K562 (cell line): Measurements from ENCODE around the gene AAMP. TPM values are rescaled to one million over a fixed set of nuclear protein-coding genes. Genes with fewer than 3 reads are reported as not detected.
A peak's percentile ranks its signal among the peaks of the same experiment; 100 is the strongest.

Experiments used
- ATAC-seq: fragments of 200-7000 bp; cut with Tn5 transposase; 3 replicates; pipeline ENCODE4 v1.9.1; 2020; ENCODE audit warnings: moderate library complexity
- BruUV-seq: library from RNA; stranded (reverse); fragments of 400-500 nt; replicated peaks from 2 replicates; lab custom pipeline; 2021; lab: Mats Ljungman, UMichigan
- CTCF ChIA-PET: fragments of 300-600 bp; formaldehyde crosslinking; extraction: SDS; loops from one replicate; lab custom pipeline; 2021; ENCODE audit warnings: low intra/inter-chr PET ratio; lab: Yijun Ruan, JAX
- POLR2A ChIA-PET: fragments of 300-600, 350-650 bp; sonication (Branson Sonifier 250); formaldehyde crosslinking; extraction: SDS; loops from one replicate; lab custom pipeline; 2021; ENCODE audit warnings: antibody characterized with exemption, inconsistent platforms; lab: Yijun Ruan, JAX
- DNase-seq, 4 experiments: peaks; one replicate each; pipeline versions ENCODE4 v3.0.0 to v3.0.0-alpha.2; 2011 to 2018; ENCODE audit warnings: low spot score in 3 of 4, mixed read lengths in 3 of 4; ENCODE audit errors: extremely low read depth in 1 of 4
- FAIRE-seq: peaks from 2 replicates; lab custom pipeline; 2011; peaks lifted over from hg19 to GRCh38; lab: Jason Lieb, UNC
- H2AFZ ChIP-seq: 2 replicates; pipeline ENCODE4 v1.6.0; 2011; ENCODE audit warnings: low read depth, low read length, control low read depth, inconsistent platforms
- H3K27ac ChIP-seq: fragments of 200-600 bp; 3 replicates; pipeline ENCODE4 v1.8.0; 2011; ENCODE audit warnings: low read depth, mild to moderate bottlenecking, control low read depth, inconsistent platforms, low read length, moderate library complexity, mixed read lengths; ENCODE audit errors: extremely low read depth
- H3K27me3 ChIP-seq, 2 experiments: fragments of 300-600 bp in 1 of 2; 2 replicates in 1 of 2; 3 replicates in 1 of 2; pipeline versions ENCODE4 v1.6.0 to v1.8.0; 2011; ENCODE audit warnings: inconsistent platforms in 2 of 2, low read length in 2 of 2, mild to moderate bottlenecking in 1 of 2, mixed read lengths in 1 of 2, moderate library complexity in 1 of 2; ENCODE audit not compliant: control insufficient read depth in 2 of 2, insufficient read depth in 2 of 2
- H3K36me3 ChIP-seq: fragments of 300-600 bp; 3 replicates; pipeline ENCODE4 v1.8.0; 2011; ENCODE audit warnings: mild to moderate bottlenecking, low read length, inconsistent platforms; ENCODE audit not compliant: control insufficient read depth, insufficient read depth
- H3K4me1 ChIP-seq, 2 experiments: fragments of 200-600 bp in 1 of 2; replicated peaks in 1 of 2; 2 replicates in 1 of 2; 3 replicates in 1 of 2; pipeline versions ENCODE4 v1.5.1 to v1.8.0; 2011; ENCODE audit warnings: inconsistent platforms in 2 of 2, low read length in 2 of 2, mild to moderate bottlenecking in 1 of 2, mixed read lengths in 1 of 2, moderate library complexity in 1 of 2; ENCODE audit not compliant: control insufficient read depth in 2 of 2, insufficient read depth in 2 of 2
- H3K4me2 ChIP-seq: 2 replicates; pipeline ENCODE4 v1.6.1; 2011; ENCODE audit warnings: low read length, control low read depth, inconsistent platforms, mixed read lengths; ENCODE audit not compliant: insufficient read depth
- H3K4me3 ChIP-seq: fragments of 200-600 bp; sonication (generic), shearing (Covaris generic); 2 replicates; pipeline ENCODE4 v1.5.1; 2016; ENCODE audit warnings: control low read depth, inconsistent platforms
- H3K79me2 ChIP-seq: fragments of 200-600 bp; 3 replicates; pipeline ENCODE4 v1.8.0; 2011; ENCODE audit warnings: low read length, inconsistent platforms; ENCODE audit not compliant: control insufficient read depth, insufficient read depth
- H3K9ac ChIP-seq, 2 experiments: 2 replicates each; pipeline versions ENCODE4 v1.6.0 to v1.6.1; 2011; ENCODE audit warnings: low read depth in 2 of 2, low read length in 2 of 2, control low read depth in 1 of 2, inconsistent platforms in 1 of 2, mild to moderate bottlenecking in 1 of 2, mixed read lengths in 1 of 2; ENCODE audit not compliant: insufficient read depth in 1 of 2
- H3K9me1 ChIP-seq: one replicate; pipeline ENCODE4 v1.6.0; 2011; ENCODE audit warnings: inconsistent platforms, mild to moderate bottlenecking, low read length, moderate library complexity; ENCODE audit not compliant: control insufficient read depth, insufficient read depth
- H3K9me3 ChIP-seq: replicated peaks from 2 replicates; pipeline ENCODE4 v1.5.1; 2011; ENCODE audit warnings: low read depth, low read length, inconsistent platforms; ENCODE audit not compliant: control insufficient read depth, insufficient read depth
- H4K20me1 ChIP-seq: replicated peaks from 2 replicates; pipeline ENCODE4 v1.6.1; 2011; ENCODE audit warnings: low read length, inconsistent platforms, mixed read lengths; ENCODE audit not compliant: control insufficient read depth, insufficient read depth
- HDAC3 ChIP-seq: fragments of 450-650 bp; IDR thresholded peaks from 2 replicates; pipeline ENCODE4 v1.6.1; 2018; ENCODE audit warnings: borderline replicate concordance, mild to moderate bottlenecking, moderate library complexity; ENCODE audit not compliant: partially characterized antibody
- RBFOX2 ChIP-seq: fragments of 200-400 bp; formaldehyde crosslinking; IDR thresholded peaks from 2 replicates; pipeline ENCODE4 v1.6.1; 2017; ENCODE audit warnings: low read depth, mild to moderate bottlenecking, low read length, moderate library complexity
- WGBS: fragments of 100-300 bp; shearing (Covaris generic); methylation state at CpG from one replicate; pipeline ENCODE4 v1.1.6; 2016; ENCODE audit warnings: low coverage, mixed read lengths; ENCODE audit not compliant: insufficient coverage; ENCODE audit errors: missing lambda C conversion rate; 5-methylcytosine and 5-hydroxymethylcytosine counted together
- in situ Hi-C: fragments of 300-500 bp; cut with MboI; formaldehyde crosslinking; loops from 4 replicates; pipeline ENCODE4 v1.15.0; 2018; ENCODE audit warnings: inconsistent platforms, mixed read lengths
- intact Hi-C: fragments of 100-400 bp; cut with micrococcal nuclease; formaldehyde crosslinking; loops from 2 replicates; pipeline ENCODE4 v1.14.2; 2022
- polyA plus RNA-seq, 8 experiments: library from polyadenylated mRNA; depleted of rRNA in 4 of 8; stranded (reverse) in 5 of 8; unstranded in 3 of 8; fragments of >200 nt; fragmentation: Nextera tagmentation in 2 of 8; fragmentation: Illumina TruSeq in 1 of 8; extraction: Ambion mirVana in 2 of 8; extraction: Trizol in 1 of 8; gene quantifications; 2 replicates each; pipeline versions ENCODE4 v1.2.1 to v1.2.3, GENCODE V29; 2011 to 2014; ENCODE audit warnings: inconsistent platforms in 1 of 8, missing spikeins in 1 of 8
- total RNA-seq, 7 experiments: library from RNA; depleted of rRNA in 6 of 7; stranded (reverse); fragments of >200 nt in 6 of 7; fragmentation: Illumina TruSeq in 2 of 7; extraction: Trizol in 2 of 7; gene quantifications; 2 replicates each; pipeline versions ENCODE4 v1.2.1 to v1.2.3, GENCODE V29; 2011 to 2021; ENCODE audit warnings: low replicate concordance in 1 of 7

Gene AAMP
- total and polyA plus RNA-seq, 9 of the 15 experiments (the other 6 are each of a cell fraction or from before 2014, with no cell fraction given) = 5.7 to 197 (median 94.1) TPM

GRCh38 chr2:218264773-218265561, 5.0 kb downstream of the AAMP start:
- H4K20me1 ChIP-seq = 0 out of 2 replicates have a peak, but pooled peaks cover 3% of the 10 kb centered on the region
- BruUV-seq = no TSS peak
- 87% methylated on average over 15 of the region's 22 CpGs for WGBS
- peaks cover 39% of the 10 kb centered on the region; the same call in 2 of the 3 replicates for H3K36me3 ChIP-seq
- no peak overlapping the region; a peak in 1 of 4 replicates for H3K9ac ChIP-seq
- no peak for FAIRE-seq
- in situ Hi-C loops = no loop called here
- no peaks in the 10 kb centered on the region for H3K9me1 ChIP-seq
- H3K79me2 ChIP-seq = peaks cover 11% of the 10 kb centered on the region
- H3K27ac ChIP-seq = no peak overlapping the region
- H3K4me3 ChIP-seq = no peak overlapping the region
- H2AFZ ChIP-seq = no peak overlapping the region
- no peaks in the 10 kb centered on the region for H3K9me3 ChIP-seq
- H3K4me1 ChIP-seq = peaks cover 4 to 18% of the 10 kb centered on the region in 2 experiments; a peak in 3 of 5 replicates
- peak; percentile 32; the same call in 1 of the 2 replicates for TF ChIP-seq RBFOX2
- TF ChIP-seq HDAC3 = no peak
- intact Hi-C loops = no loop called here
- no peak for DNase-seq
- ChIA-PET CTCF (no interaction called here), POLR2A (no interaction called here)
- ATAC-seq = no peak
- no peak overlapping the region for H3K4me2 ChIP-seq
- no peaks in the 10 kb centered on the region for H3K27me3 ChIP-seq
